GM21423 (cell line): ENCODE data around the gene BTG3.

Source experiments
- ATAC-seq: cut with Tn5 transposase; IDR thresholded peaks from one replicate; pipeline ENCODE4 v1.9.1; 2021; ENCODE audit warnings: mild to moderate bottlenecking, moderate library complexity; ENCODE audit not compliant: unreplicated experiment

The BTG3 gene, protein sequence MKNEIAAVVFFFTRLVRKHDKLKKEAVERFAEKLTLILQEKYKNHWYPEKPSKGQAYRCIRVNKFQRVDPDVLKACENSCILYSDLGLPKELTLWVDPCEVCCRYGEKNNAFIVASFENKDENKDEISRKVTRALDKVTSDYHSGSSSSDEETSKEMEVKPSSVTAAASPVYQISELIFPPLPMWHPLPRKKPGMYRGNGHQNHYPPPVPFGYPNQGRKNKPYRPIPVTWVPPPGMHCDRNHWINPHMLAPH

DNA sequence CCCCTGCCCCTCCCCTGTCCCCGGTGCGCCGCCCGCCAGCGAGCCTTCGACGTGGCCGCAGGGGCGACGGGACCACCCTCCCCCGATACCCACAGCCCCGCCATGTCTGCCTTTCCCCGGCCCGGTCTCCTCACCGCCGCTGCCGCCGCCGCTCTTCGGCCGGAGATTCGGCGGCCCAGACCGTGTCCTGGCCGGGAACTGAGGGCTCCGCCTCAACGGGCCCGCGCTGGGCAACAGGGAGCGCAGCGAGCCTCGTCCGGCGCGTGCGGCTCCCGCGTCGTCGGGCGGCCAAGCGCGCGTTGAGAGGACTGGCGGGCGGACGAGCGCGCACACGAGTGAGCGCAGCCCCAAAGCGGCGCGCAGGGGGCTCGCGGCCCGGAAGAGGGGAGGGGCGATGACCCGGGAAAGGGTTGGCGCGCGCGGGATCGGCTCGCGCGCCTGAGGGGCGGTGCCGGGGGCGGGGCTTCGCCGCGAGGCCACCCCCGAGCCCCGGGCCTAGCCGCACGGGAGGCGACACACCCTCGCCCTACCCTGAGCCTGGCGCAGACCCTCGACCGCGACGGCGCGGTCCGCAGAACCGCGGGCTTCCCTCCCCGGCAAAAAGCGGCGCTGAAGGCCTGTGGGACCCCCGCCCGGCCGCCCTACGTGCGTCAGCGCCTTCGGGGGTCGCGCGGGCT is at the start of gene BTG3:
BTG3 (minus strand) TSS at position 337 of the 677 bp plus-strand sequence. CDS start 3,757 bp downstream, outside the sequence.
- peak; percentile 73 for ATAC-seq

DNA sequence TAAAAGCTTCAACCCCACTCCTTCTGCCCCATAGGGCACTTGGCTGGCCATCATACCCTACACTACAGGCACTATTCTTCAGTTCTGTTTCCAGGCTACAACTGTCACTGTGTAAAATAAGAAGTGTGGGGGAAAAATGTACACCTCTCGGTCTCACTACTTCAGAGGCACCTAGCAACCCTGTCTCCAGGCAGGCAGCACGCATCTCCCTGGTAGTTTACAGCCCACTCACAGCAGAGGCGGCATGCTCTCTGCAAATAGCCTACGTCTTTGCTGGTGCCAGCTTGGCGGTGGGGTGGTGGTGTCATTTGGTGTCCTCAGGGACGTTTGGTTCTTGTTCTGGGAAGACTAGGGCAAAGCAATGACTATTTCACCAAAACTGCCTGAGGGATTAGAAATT is 48.2 kb upstream of the BTG3 start:
- no peak for ATAC-seq

DNA sequence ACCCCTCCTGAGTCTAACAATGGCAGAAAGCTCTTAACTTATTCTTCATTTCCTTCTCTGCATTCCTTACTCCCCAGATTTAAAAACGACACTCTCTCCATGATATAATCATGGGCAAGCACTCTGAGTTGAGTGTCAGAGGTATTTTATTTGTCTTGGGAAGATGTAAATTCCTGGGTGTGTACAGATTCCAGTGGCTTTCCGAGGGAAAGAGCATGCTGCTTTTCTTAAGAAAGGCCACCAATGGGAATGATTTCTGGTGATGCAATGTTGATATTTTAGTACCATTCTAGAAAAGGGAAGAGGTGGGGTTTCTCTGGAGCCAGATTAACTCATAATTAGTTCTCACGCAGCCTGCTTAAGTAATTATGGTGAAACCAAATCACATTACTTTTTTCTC is 47.8 kb upstream of the BTG3 start:
- no peak for ATAC-seq

DNA sequence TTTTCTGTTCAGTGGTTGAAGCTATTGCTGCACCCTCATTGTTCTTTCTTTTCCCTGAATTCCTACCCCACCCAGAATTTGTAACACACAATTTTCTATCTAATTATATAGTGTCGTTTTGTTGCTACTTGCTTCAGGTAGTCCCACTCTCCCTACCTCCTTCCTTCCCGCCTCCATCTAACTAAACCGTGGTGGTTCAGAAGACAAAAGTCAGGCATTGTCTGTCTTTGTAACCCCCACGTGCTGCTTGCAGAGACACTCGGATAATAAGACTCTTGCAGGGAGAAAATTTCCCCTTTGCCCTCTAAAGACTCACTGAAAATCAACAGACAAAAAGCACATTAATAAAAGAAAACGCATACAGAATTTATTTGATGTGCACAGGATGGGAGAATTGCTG is 46.2 kb upstream of the BTG3 start:
- no peak for ATAC-seq

DNA sequence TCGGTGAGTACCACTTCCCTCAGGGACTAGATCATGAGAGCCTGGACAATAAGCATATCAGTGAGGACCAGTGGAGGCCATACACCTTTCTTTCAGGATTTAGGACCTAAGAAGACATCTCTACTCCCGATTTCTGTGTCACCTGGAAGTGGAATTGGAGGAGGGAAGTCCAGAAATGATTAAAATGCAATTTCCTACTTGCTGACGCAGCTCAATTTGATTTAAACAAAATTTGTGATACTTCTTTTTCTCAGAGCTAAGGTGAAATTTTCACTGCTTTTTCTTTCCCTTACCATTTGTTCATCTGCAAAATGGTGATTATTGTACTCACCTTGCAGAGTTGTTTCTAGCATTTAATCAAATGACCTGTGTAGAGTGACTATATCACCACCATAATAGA is 38.8 kb upstream of the BTG3 start:
- ATAC-seq = no peak

DNA sequence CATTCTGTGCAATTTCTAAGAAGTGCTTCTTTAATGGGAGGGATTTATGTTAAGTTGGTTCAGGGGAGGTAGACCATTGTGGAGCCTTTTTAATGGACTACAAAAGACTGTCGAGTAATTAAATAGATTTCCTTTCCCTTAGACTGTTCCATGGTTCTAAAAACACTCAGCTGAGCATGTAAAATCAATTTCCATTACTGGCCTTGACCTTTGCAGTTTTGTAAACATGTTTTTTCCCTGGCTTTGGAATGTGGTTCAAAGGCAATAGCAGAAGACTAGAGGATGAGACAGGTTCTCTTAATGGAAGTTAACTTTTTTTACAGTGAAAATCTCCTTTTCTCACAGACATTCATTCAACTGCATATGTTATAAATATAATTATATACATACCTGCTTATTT is 37.6 kb upstream of the BTG3 start:
- ATAC-seq = no peak

DNA sequence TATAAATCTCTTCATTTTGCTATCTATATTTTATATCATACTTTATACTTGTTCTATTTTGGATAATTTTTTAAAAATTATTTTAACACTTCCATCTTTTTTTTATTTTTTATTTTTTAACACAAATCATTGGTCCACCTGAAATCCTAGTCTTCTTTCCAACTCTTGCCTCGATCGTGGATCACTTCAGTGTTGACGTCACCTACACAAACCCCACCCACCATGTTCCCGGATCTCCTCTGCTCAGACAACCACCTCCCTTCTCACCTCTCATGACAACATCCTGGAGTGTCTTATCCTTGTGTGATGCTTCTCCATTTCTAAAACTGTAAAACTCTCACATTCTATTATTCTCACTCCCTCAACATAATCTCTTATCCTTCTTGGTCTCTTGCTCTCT is 34.1 kb upstream of the BTG3 start:
- no peak for ATAC-seq

DNA sequence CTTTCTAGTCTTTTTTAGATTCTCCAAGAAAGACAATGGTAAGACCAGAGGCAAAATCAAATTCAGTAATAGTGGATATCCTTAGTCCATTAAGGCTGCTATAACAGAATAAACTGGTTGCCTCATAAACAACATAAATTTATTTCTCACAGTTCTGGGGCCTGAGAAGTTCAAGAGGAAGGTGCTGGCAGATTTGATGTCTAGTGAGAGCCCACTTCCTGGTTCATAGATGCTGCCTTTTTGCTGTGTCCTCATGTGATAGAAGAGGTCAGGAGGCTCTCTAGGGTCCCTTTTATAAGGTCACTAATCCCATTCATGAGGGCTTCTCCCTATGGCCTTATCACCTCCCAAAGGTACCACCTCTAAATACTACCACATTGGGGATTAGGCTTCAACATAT is 31.5 kb upstream of the BTG3 start:
- ATAC-seq = no peak

DNA sequence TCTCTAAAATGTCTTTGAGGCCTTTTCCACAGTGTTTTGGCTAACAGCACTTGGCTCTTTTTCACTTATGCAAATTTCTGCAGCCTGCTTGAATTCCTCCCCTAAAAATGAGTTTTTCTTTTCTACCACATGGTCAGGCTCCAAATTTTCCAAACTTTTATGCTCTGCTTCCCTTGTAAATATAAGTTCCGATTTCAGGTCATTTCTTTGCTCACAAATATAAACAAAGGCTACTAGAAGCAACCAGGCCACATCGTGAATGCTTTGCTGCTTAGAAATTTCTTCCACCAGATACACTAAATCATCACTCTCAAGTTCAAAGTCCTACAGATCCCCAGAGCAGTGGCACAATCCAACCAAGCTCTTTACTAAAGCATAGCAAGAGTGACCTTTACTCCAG is 28.1 kb upstream of the BTG3 start:
- ATAC-seq = no peak

DNA sequence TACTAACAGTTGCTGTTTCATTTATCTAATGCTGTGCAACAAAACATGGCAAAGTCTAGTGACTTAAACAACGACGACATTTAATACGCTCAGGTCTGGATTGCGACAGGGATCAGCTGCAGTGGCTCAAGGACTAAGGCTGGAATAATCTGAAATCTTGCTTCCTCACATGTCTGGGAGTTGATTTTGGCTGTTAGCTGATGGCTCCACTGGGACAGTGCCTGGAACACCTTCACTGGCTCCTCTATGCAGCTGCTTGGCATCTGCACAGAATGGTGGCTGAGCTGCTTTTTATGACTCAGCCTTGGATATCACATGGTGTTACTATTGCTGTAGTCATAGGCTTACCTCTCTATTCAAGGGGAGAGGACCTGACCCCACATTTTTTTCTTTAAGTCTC is 24.0 kb upstream of the BTG3 start:
- ATAC-seq = no peak

DNA sequence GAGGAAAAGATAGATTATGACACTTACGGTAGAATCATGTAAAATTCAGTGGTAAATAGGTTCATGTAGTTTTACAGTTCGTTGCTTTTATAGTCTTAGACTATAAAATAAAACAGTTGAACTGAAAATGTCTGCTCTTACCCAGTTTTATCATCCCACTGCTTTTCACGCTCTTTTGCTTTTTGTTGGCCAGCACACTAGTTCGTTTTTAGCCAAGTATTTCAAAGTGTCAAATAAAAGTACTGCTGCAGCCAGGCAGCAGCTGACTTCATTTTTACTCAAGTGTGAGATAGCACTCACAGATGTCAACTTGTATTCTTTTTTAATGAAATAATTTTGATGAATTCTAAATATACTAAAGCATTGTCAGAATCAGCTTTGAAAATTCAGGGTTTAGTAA is 18.5 kb upstream of the BTG3 start:
- ATAC-seq = no peak

DNA sequence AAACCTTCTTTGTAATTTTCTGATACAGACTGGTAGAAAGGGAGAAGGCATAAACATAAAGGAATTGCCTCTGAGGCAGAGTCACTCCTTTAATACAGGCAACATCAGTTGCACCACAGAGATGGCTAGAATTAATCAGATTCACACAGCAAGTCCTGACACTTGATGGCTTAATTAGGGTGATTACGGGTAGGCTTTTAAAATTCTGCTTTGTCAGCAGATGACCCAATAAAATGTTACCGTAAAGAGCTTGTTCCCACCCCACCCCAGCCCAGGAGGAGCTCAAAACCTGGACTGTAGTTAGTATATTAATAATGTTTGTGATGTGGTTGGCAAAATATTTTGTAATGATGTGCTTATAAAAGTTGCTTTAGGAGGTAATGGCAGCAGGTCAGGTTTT is 9.3 kb upstream of the BTG3 start:
- ATAC-seq = no peak

DNA sequence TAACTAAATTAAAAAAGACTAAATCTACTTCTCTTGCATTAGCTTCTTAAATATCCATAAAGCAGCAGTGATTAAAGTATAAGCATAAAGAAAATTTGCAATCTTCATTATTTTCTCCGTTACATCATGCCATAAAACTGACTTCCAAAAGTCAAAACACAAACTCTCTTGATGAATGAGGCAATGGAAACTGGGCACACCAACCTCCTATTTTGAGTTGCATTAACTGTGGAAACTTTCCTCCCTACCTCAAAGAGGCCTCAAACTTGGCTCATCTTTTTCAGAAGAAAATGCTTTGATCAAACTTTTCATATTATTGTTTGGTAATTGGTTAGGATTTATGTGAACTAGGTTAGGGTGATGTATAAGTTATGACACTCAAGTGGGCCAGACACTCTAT is 4.1 kb upstream of the BTG3 start:
- ATAC-seq = no peak

DNA sequence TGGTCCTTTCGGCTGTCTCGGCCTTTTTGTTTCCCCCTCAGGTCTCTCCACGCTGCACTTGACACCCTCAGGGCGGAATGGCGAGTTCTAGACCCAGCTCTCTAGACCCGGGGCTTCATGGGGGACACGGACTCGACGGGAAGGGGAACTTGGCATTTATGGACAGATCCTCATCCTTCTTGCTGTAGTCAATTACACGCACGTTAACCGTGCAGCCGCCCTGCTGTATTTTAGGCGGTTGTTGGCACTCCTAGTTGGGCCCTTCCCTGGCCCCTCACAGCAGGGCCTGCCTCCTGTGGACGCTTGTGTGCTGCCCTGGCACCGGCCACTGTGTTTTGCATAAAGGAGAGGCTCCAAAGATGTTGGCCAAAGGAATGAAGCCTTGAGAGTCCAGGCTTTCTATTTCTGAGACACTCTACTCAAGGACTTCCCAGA is 558 bp upstream of the BTG3 start:
- ATAC-seq = peak; percentile 1

DNA sequence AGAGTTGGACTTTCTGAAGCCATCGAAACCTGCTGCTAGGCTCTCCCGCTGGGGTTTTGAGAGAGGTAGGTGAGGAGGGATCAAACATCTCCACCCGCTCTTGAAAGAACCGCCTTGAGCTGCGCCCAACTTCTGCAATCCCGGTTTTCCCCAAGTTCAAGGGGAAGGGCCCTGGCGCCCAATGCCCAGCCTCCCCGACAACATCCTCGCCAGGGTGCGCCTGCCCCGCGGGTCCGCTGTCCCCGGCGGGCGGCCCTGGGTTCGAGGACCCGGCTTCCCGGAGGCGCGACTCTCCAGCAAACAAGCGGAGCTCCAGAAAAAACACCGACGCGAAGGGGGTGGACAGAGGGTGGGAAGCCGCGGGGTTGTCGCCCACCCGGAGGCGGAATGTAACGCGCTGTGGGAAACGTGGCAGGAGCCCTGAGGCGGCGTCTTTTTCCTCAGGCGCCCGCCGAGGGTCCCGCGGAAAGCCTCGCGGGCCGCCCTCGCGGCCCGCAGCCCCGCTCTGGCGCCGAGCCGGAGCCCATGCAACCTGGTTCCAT is 607 bp downstream of the BTG3 start:
- peak; percentile 9 for ATAC-seq

DNA sequence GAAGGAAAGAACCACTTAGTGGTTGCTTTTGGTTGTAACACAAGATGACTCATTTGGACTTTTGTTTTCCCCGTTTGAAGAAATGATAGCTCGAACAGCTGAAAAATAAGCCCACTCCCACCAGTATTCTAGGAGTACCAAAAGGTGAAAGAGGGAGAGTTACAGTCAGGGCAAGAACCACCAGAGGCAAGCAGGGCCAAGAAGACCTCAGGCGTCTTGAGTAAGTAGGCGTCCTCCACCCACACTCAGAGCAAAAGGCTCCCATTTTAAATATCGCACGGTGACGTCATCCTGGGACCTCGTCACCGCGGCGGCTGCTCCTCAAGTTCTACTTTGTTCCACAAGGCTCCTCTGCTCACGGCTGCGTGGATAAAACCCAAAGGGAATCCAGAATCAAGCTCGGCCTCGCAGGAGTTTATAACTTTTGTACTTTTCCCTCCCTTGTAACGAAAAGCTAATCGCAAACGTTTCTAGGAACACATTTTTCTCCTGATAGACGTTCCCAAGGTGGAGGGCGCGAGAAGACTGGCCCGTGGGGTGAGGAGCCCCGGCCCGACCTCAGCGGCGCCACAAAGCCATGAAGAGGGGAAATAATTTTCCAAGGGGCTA is 1.2 kb downstream of the BTG3 start:
- ATAC-seq = peak; percentile 57

DNA sequence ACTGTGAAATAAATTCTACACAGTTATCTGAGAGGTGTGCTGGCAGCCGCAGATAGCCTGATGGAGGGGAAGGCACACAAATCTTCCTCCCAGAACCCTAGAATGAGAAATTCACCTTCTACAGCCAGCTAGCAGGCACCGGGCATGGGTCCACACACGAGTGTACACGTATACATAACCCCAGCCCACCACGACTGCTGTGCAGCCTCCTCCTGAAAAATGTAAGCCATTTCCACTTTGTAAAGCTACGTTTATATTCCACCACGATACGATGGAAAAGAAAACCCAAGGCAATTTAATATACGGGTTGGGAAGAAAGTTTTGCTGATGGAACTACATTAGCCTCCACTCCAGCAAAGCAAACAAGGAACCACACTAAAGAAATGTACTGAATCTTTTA is 1.8 kb downstream of the BTG3 start:
- ATAC-seq = no peak

DNA sequence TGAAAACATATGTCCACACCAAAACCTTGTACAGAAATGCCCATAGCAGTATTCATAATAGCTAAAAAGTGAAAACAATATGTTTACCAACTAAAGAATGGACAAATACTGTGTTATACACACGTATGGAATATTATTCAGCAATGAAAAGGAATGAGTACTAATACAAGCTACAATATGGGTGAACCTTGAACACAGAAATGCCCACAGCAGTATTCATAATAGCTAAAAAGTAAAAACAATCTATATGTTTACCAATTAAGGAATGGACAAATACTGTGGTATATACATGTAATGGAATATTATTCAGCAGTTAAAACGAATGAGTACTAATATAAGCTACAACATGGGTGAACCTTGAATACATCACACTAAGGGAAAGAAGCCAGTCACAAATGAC is 3.0 kb downstream of the BTG3 start:
- no peak for ATAC-seq

DNA sequence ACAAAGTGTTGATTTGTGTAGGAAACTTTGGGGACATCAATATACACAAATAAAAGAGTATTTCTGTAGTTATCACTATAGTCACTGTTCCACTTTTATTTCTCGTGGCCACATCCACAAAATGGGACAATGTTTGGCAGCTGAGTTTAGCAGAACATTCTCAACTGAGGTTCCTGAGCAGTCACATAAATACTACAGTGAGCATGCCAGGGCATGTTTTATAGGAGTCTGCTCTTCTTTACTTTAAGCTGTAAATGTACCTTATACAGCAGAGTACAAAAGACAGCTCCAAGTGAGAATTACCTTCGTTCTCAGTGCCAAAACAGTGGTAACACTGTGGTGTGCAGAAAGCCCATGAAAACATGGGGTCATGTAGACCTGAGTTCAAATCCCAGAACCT is 5.0 kb downstream of the BTG3 start:
- ATAC-seq = no peak

DNA sequence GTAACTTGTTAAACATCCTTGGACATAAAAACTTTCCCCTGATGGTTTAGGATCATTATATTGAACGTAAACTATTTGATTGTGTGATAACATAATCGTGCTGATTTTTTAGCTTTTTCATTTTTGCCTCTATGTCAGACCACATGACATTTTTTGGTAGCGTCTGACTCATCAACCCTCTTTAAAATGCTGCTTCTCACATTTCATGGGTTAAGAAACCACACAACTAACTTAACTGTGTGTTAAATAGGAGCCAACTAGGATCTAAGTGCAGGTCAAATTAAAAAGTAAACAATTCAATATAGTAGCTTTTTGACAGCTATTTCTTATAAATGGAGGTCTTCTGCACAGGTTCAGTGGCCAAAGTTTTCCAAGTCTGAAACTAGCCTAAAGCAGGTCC is 9.8 kb downstream of the BTG3 start:
- no peak for ATAC-seq

DNA sequence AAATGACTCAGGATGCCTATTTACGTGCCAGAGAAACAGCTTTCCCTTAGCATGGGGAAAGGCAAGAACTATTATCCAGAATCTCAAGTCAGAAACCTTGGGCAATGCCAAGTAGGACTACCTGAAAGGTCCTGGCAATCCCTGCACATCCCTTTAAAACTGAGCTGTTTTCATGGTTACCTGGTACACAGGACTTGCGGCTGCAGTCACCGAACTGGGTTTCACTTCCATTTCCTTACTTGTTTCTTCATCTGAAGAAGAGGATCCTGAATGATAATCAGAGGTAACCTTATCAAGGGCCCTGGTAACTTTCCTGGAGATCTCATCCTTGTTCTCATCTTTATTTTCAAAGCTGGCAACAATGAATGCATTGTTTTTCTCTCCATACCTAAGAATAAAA is 14.3 kb downstream of the BTG3 start:
- peak; percentile 80 for ATAC-seq

DNA sequence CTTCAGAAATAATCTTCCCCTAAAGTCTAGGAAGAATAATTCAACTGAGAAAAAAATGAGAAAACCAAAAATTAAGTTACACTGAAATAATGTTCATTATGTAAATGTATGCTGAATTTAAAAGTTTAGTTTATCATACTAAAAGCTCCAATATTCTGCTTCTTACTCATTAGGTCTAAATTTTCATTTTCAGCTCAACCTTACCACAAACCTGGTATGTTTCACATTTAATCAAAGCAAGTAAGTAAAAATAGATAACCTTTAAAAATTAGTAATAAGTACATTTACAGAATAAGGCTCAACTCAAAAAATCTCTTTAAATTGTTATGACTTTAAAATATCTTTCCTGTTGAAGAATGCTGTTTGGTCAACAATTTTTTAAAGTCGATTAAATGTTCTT is 15.0 kb downstream of the BTG3 start:
- no peak for ATAC-seq
